Skeletal muscle satellite cell (primary cell): ENCODE results near the gene CAMK2G.
A peak's percentile ranks its signal among the peaks of the same experiment; 100 is the strongest.

Experiments used
- H3K27me3 ChIP-seq: 2 replicates; pipeline ENCODE4 v1.7.0; 2013; ENCODE audit warnings: low read length; ENCODE audit not compliant: control insufficient read depth, insufficient read depth
- H3K36me3 ChIP-seq: 2 replicates; pipeline ENCODE4 v1.7.0; 2013; ENCODE audit warnings: mild to moderate bottlenecking, control low read depth, low read length; ENCODE audit not compliant: insufficient read depth
- H3K4me1 ChIP-seq: 2 replicates; pipeline ENCODE4 v1.7.0; 2013; ENCODE audit warnings: low read length; ENCODE audit not compliant: control insufficient read depth, insufficient read depth
- H3K4me2 ChIP-seq: 2 replicates; pipeline ENCODE4 v1.7.0; 2013; ENCODE audit warnings: mild to moderate bottlenecking, low read length
- H3K4me3 ChIP-seq: 2 replicates; pipeline ENCODE4 v1.7.0; 2013; ENCODE audit warnings: low read length
- H3K9ac ChIP-seq: 2 replicates; pipeline ENCODE4 v1.7.0; 2013; ENCODE audit warnings: mild to moderate bottlenecking, low read depth, low read length, moderate library complexity
- H3K9me3 ChIP-seq: replicated peaks from 2 replicates; pipeline ENCODE4 v1.7.0; 2013; ENCODE audit warnings: mild to moderate bottlenecking, control low read depth, low read length

Gene CAMK2G

GRCh38 chr10:73858013-73858708 is 16.2 kb downstream of the CAMK2G start:
- Histone ChIP-seq H3K4me2 (peak overlapping the region; percentile 60), H3K4me3 (no peak overlapping the region), H3K9me3 (no peaks in the 10 kb centered on the region), H3K4me1 (peaks cover 38% of the 10 kb centered on the region), H3K36me3 (peaks cover 27% of the 10 kb centered on the region), H3K27me3 (no peaks in the 10 kb centered on the region), H3K9ac (no peak overlapping the region)

DNA sequence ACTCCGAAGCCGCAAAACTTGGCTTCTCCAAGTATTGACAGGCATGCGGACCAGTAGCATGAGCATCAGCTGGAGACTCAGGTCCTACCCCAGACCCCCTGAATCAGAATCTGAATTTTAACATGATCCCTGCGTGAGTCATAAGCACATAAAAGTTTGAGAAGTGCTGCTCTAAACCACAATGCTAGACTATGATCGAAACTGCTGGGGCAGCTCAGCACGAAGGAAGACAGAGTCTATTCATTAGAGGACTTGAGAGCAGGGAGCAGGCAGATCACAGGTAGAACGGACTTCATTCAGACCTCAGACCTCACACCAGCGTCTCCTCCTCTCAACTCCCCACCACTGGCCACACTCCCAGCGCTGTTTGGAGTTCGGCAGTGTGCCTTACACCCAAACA is 16.9 kb downstream of the CAMK2G start:
- Histone ChIP-seq H3K4me1 (peaks cover 38% of the 10 kb centered on the region), H3K9ac (no peak overlapping the region), H3K9me3 (no peaks in the 10 kb centered on the region), H3K4me3 (no peak overlapping the region), H3K36me3 (peaks cover 27% of the 10 kb centered on the region), H3K27me3 (no peaks in the 10 kb centered on the region), H3K4me2 (peak overlapping the region; percentile 60)

DNA sequence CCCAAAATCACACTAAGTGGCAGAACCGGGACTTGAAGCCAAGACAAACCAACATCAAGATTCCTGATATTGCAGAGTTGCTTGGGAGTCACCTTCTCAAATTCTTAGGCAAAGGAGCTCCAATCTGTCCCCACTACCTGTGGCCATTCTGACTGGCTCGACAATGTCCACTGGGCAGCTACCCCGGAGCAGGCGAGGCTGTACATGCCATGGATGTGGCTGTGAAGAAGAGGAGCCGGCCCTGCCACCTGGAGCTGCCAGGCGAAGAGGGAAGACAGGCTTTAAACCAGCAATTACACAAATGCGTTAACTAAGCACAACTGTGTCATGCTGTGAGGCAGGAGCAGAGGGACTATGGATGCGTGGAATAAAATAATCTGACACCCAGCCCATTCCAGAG is 18.1 kb downstream of the CAMK2G start:
- H3K27me3 ChIP-seq, result no peaks in the 10 kb centered on the region
- no peak overlapping the region for H3K4me2 ChIP-seq
- H3K9me3 ChIP-seq, result no peaks in the 10 kb centered on the region
- H3K4me1 ChIP-seq, result peaks cover 38% of the 10 kb centered on the region
- H3K9ac ChIP-seq, result no peak overlapping the region
- peaks cover 34% of the 10 kb centered on the region for H3K36me3 ChIP-seq
- no peak overlapping the region for H3K4me3 ChIP-seq

DNA sequence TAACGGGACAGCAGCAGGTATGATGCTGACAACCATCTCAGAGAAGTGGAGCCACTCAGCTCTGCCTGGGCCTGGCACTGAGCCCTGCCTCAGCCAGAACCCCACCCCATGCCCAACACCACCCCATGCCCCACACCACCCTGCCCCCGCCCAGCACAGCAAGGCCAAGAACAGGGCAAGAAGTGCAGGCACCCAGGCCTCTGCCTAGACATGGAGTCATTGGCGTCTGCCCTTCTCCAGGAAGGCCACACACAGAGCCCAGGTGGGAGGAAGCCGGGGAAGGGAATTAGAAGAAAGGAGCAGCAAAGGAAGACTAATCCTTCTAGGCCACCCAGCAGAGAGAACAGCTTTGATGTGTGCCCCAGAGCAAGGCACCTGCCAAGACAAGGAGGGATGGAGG is 18.9 kb downstream of the CAMK2G start:
- H3K36me3 ChIP-seq, result peaks cover 30% of the 10 kb centered on the region
- no peak overlapping the region for H3K4me2 ChIP-seq
- no peaks in the 10 kb centered on the region for H3K27me3 ChIP-seq
- H3K9me3 ChIP-seq, result no peaks in the 10 kb centered on the region
- no peak overlapping the region for H3K4me3 ChIP-seq
- H3K4me1 ChIP-seq, result peaks cover 37% of the 10 kb centered on the region
- no peak overlapping the region for H3K9ac ChIP-seq

DNA sequence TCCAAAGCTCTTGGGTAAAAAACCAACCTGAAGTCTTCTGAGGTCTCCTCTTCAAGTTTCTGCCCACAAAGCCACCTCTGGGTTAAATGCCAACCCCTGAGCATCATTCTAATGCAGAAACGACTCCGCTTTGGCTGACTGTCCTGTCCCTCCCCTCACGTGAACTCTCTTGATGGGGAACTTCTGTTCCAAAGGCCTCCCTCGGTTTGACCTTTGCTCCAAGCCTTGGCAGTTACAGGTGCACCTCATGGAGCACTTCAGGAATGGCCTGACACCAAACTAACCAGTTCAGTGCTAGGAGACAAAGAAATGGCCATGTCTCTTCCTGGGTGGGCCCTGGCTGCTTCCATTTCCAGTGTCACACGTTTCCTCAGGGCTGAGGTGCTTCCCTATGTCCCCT is 20.0 kb downstream of the CAMK2G start:
- no peaks in the 10 kb centered on the region for H3K9me3 ChIP-seq
- peaks cover 20% of the 10 kb centered on the region for H3K36me3 ChIP-seq
- peaks cover 26% of the 10 kb centered on the region for H3K4me1 ChIP-seq
- H3K27me3 ChIP-seq, result no peaks in the 10 kb centered on the region
- H3K4me2 ChIP-seq, result no peak overlapping the region
- H3K4me3 ChIP-seq, result no peak overlapping the region
- no peak overlapping the region for H3K9ac ChIP-seq

DNA sequence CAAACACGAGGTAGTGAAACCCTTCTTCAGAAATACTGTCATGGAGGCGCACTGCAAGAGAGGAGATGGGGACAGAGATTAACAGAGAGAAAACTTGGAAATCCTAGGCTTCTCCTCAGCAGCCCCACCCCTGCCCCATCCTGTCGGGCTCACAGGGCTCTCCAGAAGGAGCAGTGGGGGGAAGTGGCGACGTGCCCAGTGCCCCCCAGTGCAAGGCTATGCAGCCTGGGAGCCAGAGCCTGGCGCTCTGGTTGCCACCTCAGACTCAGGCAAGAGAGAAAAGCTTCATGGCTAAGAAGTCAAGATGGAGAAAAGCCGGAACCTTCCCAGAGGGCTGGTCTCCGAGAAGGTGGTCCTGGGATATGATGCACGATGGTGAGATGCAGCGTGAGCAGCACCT is 21.2 kb downstream of the CAMK2G start:
- H3K4me1 ChIP-seq, result peaks cover 15% of the 10 kb centered on the region
- H3K4me3 ChIP-seq, result no peak overlapping the region
- no peaks in the 10 kb centered on the region for H3K27me3 ChIP-seq
- no peak overlapping the region for H3K9ac ChIP-seq
- peaks cover 19% of the 10 kb centered on the region for H3K36me3 ChIP-seq
- H3K4me2 ChIP-seq, result no peak overlapping the region
- no peaks in the 10 kb centered on the region for H3K9me3 ChIP-seq

DNA sequence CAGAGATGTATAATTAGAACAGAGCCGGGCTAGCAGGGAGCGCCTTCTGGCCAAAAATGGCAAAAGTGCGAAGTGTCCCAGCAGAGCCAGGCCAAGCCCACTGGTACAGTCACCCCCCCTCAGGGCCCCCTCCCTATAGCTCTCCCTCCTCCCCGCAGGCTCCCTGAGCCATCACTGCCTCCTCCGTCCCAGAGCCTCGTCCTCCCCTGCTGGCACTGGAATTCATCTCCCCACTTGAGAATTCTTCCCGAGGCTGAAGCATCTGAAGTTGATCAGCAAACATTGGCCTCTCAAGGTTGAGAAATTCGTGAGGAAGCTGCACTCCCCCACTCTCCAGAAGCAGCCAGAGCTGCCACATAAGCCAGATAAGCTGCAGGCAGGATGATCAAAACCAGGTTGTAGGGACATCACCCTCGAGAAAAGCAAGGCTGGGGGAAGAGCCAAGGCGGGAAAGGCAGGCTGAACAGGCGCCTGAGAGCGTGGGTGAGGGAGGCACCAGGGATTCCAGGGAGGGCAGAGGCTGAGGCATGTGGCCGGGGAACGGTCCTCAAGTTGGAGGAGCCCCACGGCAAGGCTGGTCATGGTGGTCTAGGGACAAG is 23.4 kb downstream of the CAMK2G start:
- Histone ChIP-seq H3K4me1 (no peaks in the 10 kb centered on the region), H3K36me3 (peaks cover 36% of the 10 kb centered on the region), H3K9ac (no peak overlapping the region), H3K4me3 (no peak overlapping the region), H3K9me3 (no peaks in the 10 kb centered on the region), H3K27me3 (no peaks in the 10 kb centered on the region), H3K4me2 (no peak overlapping the region)

DNA sequence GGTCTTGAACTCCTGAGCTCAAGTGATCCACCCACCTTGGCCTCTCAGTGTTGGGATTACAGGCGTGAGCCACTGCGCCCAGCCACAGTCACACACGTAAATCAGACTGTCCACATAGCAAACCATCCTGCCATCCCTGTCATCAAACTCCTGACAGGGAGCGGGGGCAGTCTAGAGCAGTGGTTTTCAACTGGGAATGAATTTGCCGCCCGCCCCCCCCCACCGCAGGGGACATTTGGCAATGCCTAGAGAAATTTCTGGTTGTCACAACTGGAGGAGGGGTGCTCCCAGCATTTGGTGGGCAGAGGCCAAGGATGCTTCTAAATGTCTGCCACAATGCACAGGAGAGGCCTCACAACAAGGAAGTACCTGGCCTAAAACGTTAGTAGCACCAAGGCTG is 24.1 kb downstream of the CAMK2G start:
- Histone ChIP-seq H3K27me3 (no peaks in the 10 kb centered on the region), H3K36me3 (peaks cover 36% of the 10 kb centered on the region), H3K4me3 (no peak overlapping the region), H3K4me2 (no peak overlapping the region), H3K9me3 (no peaks in the 10 kb centered on the region), H3K4me1 (no peaks in the 10 kb centered on the region), H3K9ac (no peak overlapping the region)

DNA sequence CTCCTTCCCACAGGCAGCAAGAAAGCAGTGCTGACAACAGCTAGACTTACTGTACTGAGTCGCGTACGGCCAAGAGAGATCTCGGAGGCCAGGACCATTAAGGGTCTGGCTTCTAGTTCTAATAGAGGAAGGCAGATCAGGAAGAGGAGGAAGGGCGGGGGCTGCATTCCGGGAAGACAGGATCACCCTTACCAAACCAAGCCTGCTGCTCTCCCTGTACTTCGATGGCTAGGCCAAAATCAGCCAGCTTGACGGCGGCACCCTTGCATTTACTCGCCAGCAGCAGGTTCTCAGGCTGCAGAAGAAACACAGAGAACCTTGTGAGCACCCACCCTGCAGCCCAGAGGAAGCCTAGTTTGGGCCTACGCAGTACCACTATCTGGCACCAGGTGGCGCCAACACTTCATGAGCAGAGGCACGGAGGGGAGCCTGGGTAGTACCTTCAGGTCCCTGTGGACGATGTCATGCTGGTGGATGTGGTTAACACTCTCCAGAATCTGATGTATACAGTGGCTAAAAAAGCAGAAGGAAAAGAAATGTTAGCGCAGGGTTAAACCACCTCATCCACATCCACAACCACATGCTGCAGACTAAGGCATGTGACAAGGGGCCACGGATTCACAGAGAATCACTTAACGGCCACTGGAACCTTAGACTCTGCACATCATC is 25.4 kb downstream of the CAMK2G start:
- H3K9ac ChIP-seq, result no peak overlapping the region
- no peak overlapping the region for H3K4me2 ChIP-seq
- H3K27me3 ChIP-seq, result no peaks in the 10 kb centered on the region
- H3K36me3 ChIP-seq, result peaks cover 38% of the 10 kb centered on the region
- H3K4me1 ChIP-seq, result no peaks in the 10 kb centered on the region
- H3K4me3 ChIP-seq, result no peak overlapping the region
- no peaks in the 10 kb centered on the region for H3K9me3 ChIP-seq

- Histone ChIP-seq H3K4me3 (no peak overlapping the region), H3K27me3 (no peaks in the 10 kb centered on the region), H3K4me2 (no peak overlapping the region), H3K9me3 (no peaks in the 10 kb centered on the region), H3K36me3 (peaks cover 38% of the 10 kb centered on the region), H3K4me1 (no peaks in the 10 kb centered on the region), H3K9ac (no peak overlapping the region)
These were observed 27.3 kb downstream of the CAMK2G start for GRCh38 chr10:73847031-73847430.

- H3K27me3 ChIP-seq, result no peaks in the 10 kb centered on the region
- H3K9me3 ChIP-seq, result no peaks in the 10 kb centered on the region
- H3K4me1 ChIP-seq, result peaks cover 6% of the 10 kb centered on the region
- no peak overlapping the region for H3K9ac ChIP-seq
- peaks cover 36% of the 10 kb centered on the region for H3K36me3 ChIP-seq
- H3K4me3 ChIP-seq, result no peak overlapping the region
- H3K4me2 ChIP-seq, result no peak overlapping the region
These were observed 31.1 kb downstream of the CAMK2G start for GRCh38 chr10:73843261-73843660.

DNA sequence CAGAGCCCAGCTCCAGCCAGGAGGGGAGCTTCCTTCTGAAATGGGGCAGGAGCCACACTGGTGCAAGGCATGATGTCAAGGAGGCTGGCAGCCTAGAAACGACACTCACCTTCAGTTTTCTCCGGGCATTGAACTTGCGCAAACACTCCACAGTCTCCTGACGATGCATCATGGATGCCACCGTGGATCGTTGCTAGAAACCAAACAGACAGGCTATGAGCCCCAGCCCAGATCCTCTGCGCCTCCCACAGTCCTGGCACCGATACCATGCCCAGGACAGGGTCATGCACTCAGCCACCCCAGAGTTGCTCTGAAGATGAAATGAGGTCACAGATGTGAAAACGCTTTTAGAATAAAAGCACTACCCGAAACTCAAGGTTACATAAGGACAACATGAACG is 32.0 kb downstream of the CAMK2G start:
- peaks cover 29% of the 10 kb centered on the region for H3K36me3 ChIP-seq
- H3K9ac ChIP-seq, result no peak overlapping the region
- H3K9me3 ChIP-seq, result no peaks in the 10 kb centered on the region
- peaks cover 10% of the 10 kb centered on the region for H3K4me1 ChIP-seq
- H3K4me2 ChIP-seq, result no peak overlapping the region
- no peaks in the 10 kb centered on the region for H3K27me3 ChIP-seq
- H3K4me3 ChIP-seq, result no peak overlapping the region
